HCT116 (cell line): ENCODE measurements around the gene TES. TPM values are rescaled to one million over a fixed set of nuclear protein-coding genes. Genes with fewer than 3 reads are reported as not detected.
A peak's percentile ranks its signal among the peaks of the same experiment; 100 is the strongest.

Experiments used
- ATAC-seq: fragments of 200-7000 bp; cut with Tn5 transposase; 2 replicates; pipeline ENCODE4 v1.9.1; 2020; ENCODE audit warnings: mild to moderate bottlenecking, moderate library complexity
- BruUV-seq: library from RNA; stranded (reverse); fragments of 400-500 nt; replicated peaks from 2 replicates; lab custom pipeline; 2021; lab: Mats Ljungman, UMichigan
- CTCF ChIA-PET: fragments of 300-600 bp; sonication (Branson Sonifier 250); formaldehyde crosslinking; loops from one replicate; lab custom pipeline; 2021; ENCODE audit warnings: antibody characterized with exemption; lab: Charles Lee
- POLR2A ChIA-PET: fragments of 300-600, 350-600 bp; sonication (Branson Sonifier 250); formaldehyde crosslinking; loops from one replicate; lab custom pipeline; 2021; ENCODE audit warnings: antibody characterized with exemption; lab: Charles Lee
- RAD21 ChIA-PET, 2 experiments: fragments of 300-600 bp; sonication (Branson Sonifier 250); formaldehyde crosslinking; loops; one replicate each; lab custom pipeline; 2023; ENCODE audit warnings: low total read pairs in 2 of 2; ENCODE audit not compliant: uncharacterized antibody in 2 of 2, unreplicated experiment in 2 of 2, low non-redundant PET in 1 of 2; lab: Charles Lee
- DNase-seq: peaks from one replicate; pipeline ENCODE4 v3.0.0-alpha.2; 2010; ENCODE audit warnings: low read depth, low spot score
- H2AFZ ChIP-seq: fragments of 200-600 bp; shearing (Covaris generic), sonication (generic); 2 replicates; pipeline ENCODE4 v1.6.1; 2017; ENCODE audit warnings: low read depth, mixed run types, mixed read lengths, antibody characterized with exemption, low read length; ENCODE audit not compliant: poor library complexity, severe bottlenecking
- H3K27ac ChIP-seq: 2 replicates; pipeline ENCODE4 v1.5.1; 2012; ENCODE audit warnings: low read depth, low read length
- H3K27me3 ChIP-seq: fragments of 200-600 bp; sonication (generic); 2 replicates; pipeline ENCODE4 v1.6.1; 2016; ENCODE audit warnings: mixed run types, low read length, mixed read lengths; ENCODE audit not compliant: insufficient read depth
- H3K36me3 ChIP-seq, 2 experiments: fragments of 200-500 bp in 1 of 2; fragments of 200-600 bp in 1 of 2; sonication (Bioruptor generic) in 1 of 2; sonication (generic) in 1 of 2; 2 replicates each; pipeline versions ENCODE4 v1.5.1 to v1.6.1; 2014 to 2016; ENCODE audit warnings: low read length in 2 of 2, inconsistent platforms in 1 of 2, mixed read lengths in 1 of 2, mixed run types in 1 of 2; ENCODE audit not compliant: insufficient read depth in 2 of 2, control insufficient read depth in 1 of 2
- H3K4me1 ChIP-seq, 2 experiments: fragments of 200-600 bp in 1 of 2; sonication (generic) in 1 of 2; 2 replicates each; pipeline versions ENCODE4 v1.5.1 to v1.6.1; 2012 to 2017; ENCODE audit warnings: low read length in 2 of 2, inconsistent platforms in 1 of 2, mild to moderate bottlenecking in 1 of 2, mixed read lengths in 1 of 2, mixed run types in 1 of 2, moderate library complexity in 1 of 2; ENCODE audit not compliant: insufficient read depth in 2 of 2, control insufficient read depth in 1 of 2
- H3K4me2 ChIP-seq: fragments of 200-600 bp; sonication (generic); 2 replicates; pipeline ENCODE4 v1.6.1; 2017; ENCODE audit warnings: mixed run types, low read length, mixed read lengths
- H3K4me3 ChIP-seq, 2 experiments: fragments of 200-600 bp in 1 of 2; sonication (generic) in 1 of 2; replicated peaks in 1 of 2; 2 replicates each; pipeline ENCODE4 v1.5.1; 2011 to 2016; ENCODE audit warnings: low read length in 2 of 2, control low read depth in 1 of 2, low read depth in 1 of 2, mild to moderate bottlenecking in 1 of 2, mixed read lengths in 1 of 2, mixed run types in 1 of 2
- H3K79me2 ChIP-seq: fragments of 200-600 bp; sonication (generic); 2 replicates; pipeline ENCODE4 v1.6.1; 2017; ENCODE audit warnings: mild to moderate bottlenecking, mixed run types, low read length, moderate library complexity, mixed read lengths; ENCODE audit not compliant: insufficient read depth
- H3K9ac ChIP-seq: fragments of 200-600 bp; sonication (generic); 2 replicates; pipeline ENCODE4 v1.6.1; 2016; ENCODE audit warnings: low read length, mixed read lengths
- H3K9me2 ChIP-seq: fragments of 200-600 bp; sonication (generic), shearing (Covaris generic); 2 replicates; pipeline ENCODE4 v1.6.1; 2017; ENCODE audit warnings: mixed run types, mild to moderate bottlenecking, moderate library complexity; ENCODE audit not compliant: insufficient read depth
- H3K9me3 ChIP-seq, 2 experiments: fragments of 200-500 bp in 1 of 2; fragments of 200-600 bp in 1 of 2; sonication (Bioruptor generic) in 1 of 2; sonication (generic) in 1 of 2; 2 replicates each; pipeline ENCODE4 v1.6.1; 2014 to 2017; ENCODE audit warnings: low read length in 2 of 2, mixed read lengths in 2 of 2, inconsistent platforms in 1 of 2, low read depth in 1 of 2, mild to moderate bottlenecking in 1 of 2, mixed run types in 1 of 2, moderate library complexity in 1 of 2; ENCODE audit not compliant: control insufficient read depth in 1 of 2, insufficient read depth in 1 of 2
- H4K20me1 ChIP-seq: fragments of 200-600 bp; sonication (generic), shearing (Covaris generic); 2 replicates; pipeline ENCODE4 v1.6.1; 2017; ENCODE audit warnings: mixed run types, mild to moderate bottlenecking, moderate library complexity; ENCODE audit not compliant: insufficient read depth
- ATF3 ChIP-seq: IDR thresholded peaks from 2 replicates; pipeline ENCODE4 v1.6.1; 2012
- CTCF ChIP-seq, 3 experiments: fragments of 200-600 bp in 1 of 3; sonication (generic) in 1 of 3; IDR thresholded peaks in 2 of 3; conservative IDR thresholded peaks in 1 of 3; 2 replicates each; pipeline ENCODE4 v1.5.1; 2012 to 2017; ENCODE audit warnings: low read depth in 2 of 3, low read length in 2 of 3, antibody characterized with exemption in 1 of 3, borderline replicate concordance in 1 of 3, control low read depth in 1 of 3, mild to moderate bottlenecking in 1 of 3, mixed read lengths in 1 of 3, mixed run types in 1 of 3, moderate library complexity in 1 of 3; ENCODE audit not compliant: insufficient read depth in 1 of 3
- EGR1 ChIP-seq: IDR thresholded peaks from 2 replicates; pipeline ENCODE4 v1.6.1; 2012; ENCODE audit warnings: low read depth
- FOSL1 ChIP-seq: IDR thresholded peaks from 2 replicates; pipeline ENCODE4 v1.6.1; 2012; ENCODE audit warnings: low read depth
- JUND ChIP-seq: IDR thresholded peaks from 2 replicates; pipeline ENCODE4 v1.6.1; 2012
- POLR2A ChIP-seq: IDR thresholded peaks from 2 replicates; pipeline ENCODE4 v1.7.0; 2011; ENCODE audit warnings: borderline replicate concordance; ENCODE audit not compliant: insufficient read depth, insufficient read length; ENCODE audit errors: extremely low read depth
- POLR2AphosphoS5 ChIP-seq: IDR thresholded peaks from 2 replicates; pipeline ENCODE4 v1.6.1; 2011; ENCODE audit warnings: mild to moderate bottlenecking, low read depth, low read length, moderate library complexity
- RAD21 ChIP-seq: IDR thresholded peaks from 2 replicates; pipeline ENCODE4 v1.6.1; 2012; ENCODE audit warnings: low read depth, mild to moderate bottlenecking
- REST ChIP-seq: IDR thresholded peaks from 2 replicates; pipeline ENCODE4 v1.6.1; 2012; ENCODE audit warnings: low read depth
- SP1 ChIP-seq: IDR thresholded peaks from 2 replicates; pipeline ENCODE4 v1.6.1; 2012; ENCODE audit warnings: low read depth
- YY1 ChIP-seq: IDR thresholded peaks from 2 replicates; pipeline ENCODE4 v1.6.1; 2011; ENCODE audit warnings: low read length, low read depth, moderate library complexity, mild to moderate bottlenecking; ENCODE audit not compliant: insufficient replicate concordance; ENCODE audit errors: extremely low read depth
- ZNF274 ChIP-seq: fragments of 200-500 bp; sonication (Bioruptor generic); IDR thresholded peaks from 2 replicates; pipeline ENCODE4 v1.6.1; 2014; ENCODE audit warnings: mild to moderate bottlenecking, low read depth, low read length, inconsistent platforms
- intact Hi-C: fragments of 100-400 bp; cut with micrococcal nuclease; formaldehyde crosslinking; loops from 2 replicates; pipeline ENCODE4 v1.10.0; 2022
- total RNA-seq: library from RNA; stranded (reverse); gene quantifications from one replicate; pipeline ENCODE4 v1.2.1, GENCODE V29; 2021; ENCODE audit not compliant: unreplicated experiment

Gene TES
- total RNA-seq, 1 experiment from 2014 or later: 129 TPM

GRCh38 chr7:116232350-116232749, 22.0 kb downstream of the TES start:
- no peak overlapping the region for H3K9ac ChIP-seq
- no peak for ATAC-seq
- peaks cover 28 to 45% of the 10 kb centered on the region in 2 experiments for H3K4me1 ChIP-seq
- peaks cover 9% of the 10 kb centered on the region; the same call in 1 of the 2 replicates for H4K20me1 ChIP-seq
- H3K36me3 ChIP-seq: peaks cover 2 to 11% of the 10 kb centered on the region in 2 experiments; a peak in 2 of 4 replicates
- H3K4me2 ChIP-seq: no peak overlapping the region
- CTCF ChIA-PET: interaction anchor here (0.8 to 5.0 kb wide), 2 partner anchors 16 to 52 kb away, joined by 3 to 21 read pairs; no protein-coding TSS in a partner anchor
- no peak overlapping the region; the same call in 1 of the 2 replicates for H3K27ac ChIP-seq
- TF ChIP-seq JUND: no peak
- 0 out of 2 replicates have a peak, but pooled peaks have one; percentile 11 for TF ChIP-seq SP1
- H2AFZ ChIP-seq: no peak overlapping the region
- no peaks in the 10 kb centered on the region for H3K27me3 ChIP-seq
- H3K4me3 ChIP-seq: no peak overlapping the region
- no peak for DNase-seq
- intact Hi-C loops: no loop called here
- BruUV-seq: no TSS peak
- RAD21 ChIA-PET: no interaction called here
- no peaks in the 10 kb centered on the region for H3K9me3 ChIP-seq
- POLR2A ChIA-PET: no interaction called here
- no peaks in the 10 kb centered on the region for H3K9me2 ChIP-seq
- peaks cover 98% of the 10 kb centered on the region for H3K79me2 ChIP-seq

- BruUV-seq: no TSS peak
- ChIA-PET CTCF (interaction anchor here (0.8 to 5.0 kb wide), 3 partner anchors 17 to 356 kb away, joined by 3 to 21 read pairs (median 3); no protein-coding TSS in a partner anchor), RAD21 (no interaction called here), POLR2A (no interaction called here)
- DNase-seq: no peak
- peaks cover 98% of the 10 kb centered on the region for H3K79me2 ChIP-seq
- ATAC-seq: no peak
- H4K20me1 ChIP-seq: peaks cover 8% of the 10 kb centered on the region; the same call in 1 of the 2 replicates
- no peaks in the 10 kb centered on the region for H3K27me3 ChIP-seq
- H3K9me2 ChIP-seq: no peaks in the 10 kb centered on the region
- H3K27ac ChIP-seq: no peak overlapping the region; the same call in 1 of the 2 replicates
- no peaks in the 10 kb centered on the region for H3K9me3 ChIP-seq
- no peak overlapping the region for H3K9ac ChIP-seq
- peaks cover 4 to 15% of the 10 kb centered on the region in 2 experiments; a peak in 2 of 4 replicates for H3K36me3 ChIP-seq
- intact Hi-C loops: no loop called here
- H3K4me2 ChIP-seq: no peak overlapping the region
- no peak overlapping the region for H3K4me3 ChIP-seq
- no peak overlapping the region for H2AFZ ChIP-seq
- H3K4me1 ChIP-seq: peaks cover 22 to 39% of the 10 kb centered on the region in 2 experiments; a peak in 3 of 4 replicates
- TF ChIP-seq YY1: no peak
- TF ChIP-seq RAD21: no peak
- no peak for TF ChIP-seq REST
- TF ChIP-seq POLR2AphosphoS5: no peak
- no peak for TF ChIP-seq ZNF274
- TF ChIP-seq POLR2A: no peak
- TF ChIP-seq JUND: no peak
- no peak for TF ChIP-seq EGR1
- TF ChIP-seq FOSL1: no peak
- TF ChIP-seq ATF3: no peak
- TF ChIP-seq CTCF (IDR thresholded peaks at IDR 0.05 in 2 of 3, conservative IDR thresholded peaks at IDR 0.05 in 1 of 3; ENCODE audit: borderline replicate concordance in 1 of 3, insufficient read depth in 1 of 3, low read depth in 2 of 3, low read length in 2 of 3): no peak
These were observed 22.6 kb downstream of the TES start for GRCh38 chr7:116232920-116233319.
